Hematopoietic multipotent progenitor cell treated with erythropoietin and hydrocortisone succinate and interleukin-3 and kit ligand, for 4 days (in vitro differentiated cells): Measurements from ENCODE around the gene TMEM259.

Source experiments
- DNase-seq: peaks from one replicate; pipeline ENCODE4 v3.0.0-alpha.2; 2015

The TMEM259 gene

DNA sequence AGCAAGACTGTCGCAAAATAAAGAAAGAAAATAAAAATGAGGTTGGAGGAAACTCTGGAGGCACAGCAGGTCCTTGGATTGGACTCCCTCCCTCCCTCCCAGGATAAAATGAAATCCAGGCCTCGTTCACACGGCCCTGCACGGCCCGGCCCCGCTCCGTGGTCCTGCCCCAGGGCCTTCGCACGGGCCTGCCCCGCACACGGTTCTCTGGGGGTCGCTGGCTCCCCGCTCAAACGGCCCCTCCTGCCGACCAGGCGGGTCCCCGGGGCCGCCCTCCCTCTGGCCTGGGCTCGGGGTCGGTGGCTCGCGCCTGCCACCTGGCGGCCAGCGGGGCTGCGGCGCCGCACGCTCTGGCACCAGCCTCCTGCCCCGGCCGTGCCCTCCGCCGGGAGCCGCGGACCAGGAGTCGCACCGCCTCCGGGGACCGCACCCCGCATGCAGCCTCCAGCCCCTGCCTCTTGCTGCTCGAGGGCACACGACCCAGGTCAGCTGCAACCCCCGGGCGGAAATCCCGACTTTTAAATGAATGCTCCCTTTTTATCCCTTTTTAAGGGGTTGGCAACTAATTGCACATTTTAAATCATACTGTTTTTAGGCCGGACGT, 38.3 kb downstream of the TMEM259 start:
- DNase-seq = peak; percentile 82

DNA sequence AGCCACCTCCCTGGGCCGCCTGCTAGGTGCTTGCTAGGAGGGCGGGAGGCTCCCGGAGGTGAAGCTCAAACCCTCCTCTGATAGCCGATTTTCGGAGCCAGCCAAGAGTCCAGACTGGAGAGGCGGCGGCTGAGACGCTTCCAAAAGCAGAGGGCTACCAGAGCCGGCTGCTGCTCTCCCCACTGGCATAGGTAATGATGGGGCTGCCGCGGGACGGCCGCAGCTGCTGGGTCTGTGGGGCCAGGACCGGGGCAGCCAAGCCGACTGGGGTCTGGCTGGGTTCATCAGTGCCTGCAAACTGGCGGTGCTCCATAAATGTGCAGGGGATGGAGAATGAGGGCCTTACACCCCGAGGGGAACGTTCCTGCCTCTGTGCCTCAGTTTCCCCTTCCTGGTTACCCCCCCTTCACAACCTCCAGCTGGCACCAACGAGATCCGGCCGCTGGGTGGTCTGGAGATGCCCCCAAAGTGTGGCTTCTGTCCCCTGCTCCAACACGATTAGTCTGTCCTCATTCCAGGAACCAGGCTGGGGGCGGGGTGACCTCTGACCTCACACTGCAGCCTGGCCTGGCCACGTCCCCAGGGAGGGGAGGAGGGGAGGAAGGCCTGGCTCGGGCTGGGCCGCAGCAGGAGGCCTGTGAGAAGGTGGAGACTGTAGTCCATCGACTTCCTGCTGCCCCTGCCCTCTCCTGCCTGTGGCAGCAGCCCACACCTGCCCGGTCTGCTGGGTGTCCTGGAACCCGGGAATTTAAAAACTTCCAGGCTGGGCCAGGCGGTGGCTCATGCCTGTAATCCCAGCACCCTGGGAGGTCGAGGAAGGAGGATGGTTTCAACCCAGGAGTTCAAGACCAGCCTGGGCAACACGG, 40.6 kb downstream of the TMEM259 start:
- DNase-seq = no peak

DNA sequence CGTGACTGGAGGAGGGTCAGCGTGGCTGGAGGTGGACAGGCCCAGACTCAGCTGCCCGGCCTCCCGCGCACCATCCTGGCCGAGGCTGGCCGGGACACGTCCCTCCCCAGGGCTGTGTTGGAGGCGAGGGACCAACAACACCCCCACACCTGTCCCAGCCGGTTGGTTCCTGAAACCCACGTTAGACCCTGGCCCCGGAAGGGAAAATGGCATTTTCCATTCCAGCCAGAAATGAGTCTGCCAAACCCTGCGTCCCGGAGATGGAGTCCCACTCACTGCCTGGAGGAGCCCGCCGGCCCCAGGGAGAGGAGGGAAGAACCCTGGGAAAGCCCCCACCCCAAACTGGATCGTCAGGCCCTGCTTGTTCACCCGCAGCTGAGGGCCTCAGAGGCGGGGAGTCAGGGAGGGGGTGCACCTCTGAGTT, 41.6 kb downstream of the TMEM259 start:
- DNase-seq = no peak

DNA sequence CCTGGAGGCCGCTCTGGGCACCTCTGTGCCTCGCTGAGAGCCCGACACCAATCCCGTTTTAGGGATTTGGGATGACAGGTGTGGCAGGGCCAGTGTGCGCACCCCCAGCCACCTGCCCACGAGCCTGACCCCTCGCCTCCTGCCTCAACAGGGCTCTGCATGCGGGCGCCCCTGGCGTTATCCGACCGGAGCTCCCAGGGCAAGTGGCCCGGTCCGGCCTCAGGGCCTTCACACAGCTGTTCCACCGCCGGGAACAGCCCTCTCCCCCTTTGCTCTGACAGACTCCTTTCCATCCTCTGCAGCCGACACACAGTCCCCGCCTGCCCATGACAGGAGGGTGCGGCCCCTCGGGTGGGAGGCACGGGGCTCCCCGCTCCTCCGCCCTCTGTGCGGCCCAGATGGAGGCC, 43.9 kb downstream of the TMEM259 start:
- no peak for DNase-seq

DNA sequence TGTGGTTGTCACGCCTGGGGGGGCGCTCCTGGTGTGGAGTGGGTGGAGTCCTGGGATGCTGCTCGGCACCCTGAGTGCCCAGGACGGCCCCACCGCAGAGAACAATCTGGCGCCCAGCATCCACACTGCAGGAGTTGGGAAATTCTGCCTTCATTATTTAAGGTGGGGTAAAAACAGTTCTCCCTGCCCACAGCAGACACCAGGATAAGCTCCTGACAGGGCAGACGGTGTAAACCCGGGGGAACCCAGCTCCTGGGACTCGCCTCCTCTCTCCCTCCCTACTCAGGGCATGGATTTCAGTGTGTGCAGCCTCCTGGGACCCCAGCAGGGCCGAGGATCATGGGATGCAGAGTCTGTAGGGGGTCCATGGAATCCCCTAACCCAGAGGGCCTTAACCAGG, 44.4 kb downstream of the TMEM259 start:
- DNase-seq = no peak

DNA sequence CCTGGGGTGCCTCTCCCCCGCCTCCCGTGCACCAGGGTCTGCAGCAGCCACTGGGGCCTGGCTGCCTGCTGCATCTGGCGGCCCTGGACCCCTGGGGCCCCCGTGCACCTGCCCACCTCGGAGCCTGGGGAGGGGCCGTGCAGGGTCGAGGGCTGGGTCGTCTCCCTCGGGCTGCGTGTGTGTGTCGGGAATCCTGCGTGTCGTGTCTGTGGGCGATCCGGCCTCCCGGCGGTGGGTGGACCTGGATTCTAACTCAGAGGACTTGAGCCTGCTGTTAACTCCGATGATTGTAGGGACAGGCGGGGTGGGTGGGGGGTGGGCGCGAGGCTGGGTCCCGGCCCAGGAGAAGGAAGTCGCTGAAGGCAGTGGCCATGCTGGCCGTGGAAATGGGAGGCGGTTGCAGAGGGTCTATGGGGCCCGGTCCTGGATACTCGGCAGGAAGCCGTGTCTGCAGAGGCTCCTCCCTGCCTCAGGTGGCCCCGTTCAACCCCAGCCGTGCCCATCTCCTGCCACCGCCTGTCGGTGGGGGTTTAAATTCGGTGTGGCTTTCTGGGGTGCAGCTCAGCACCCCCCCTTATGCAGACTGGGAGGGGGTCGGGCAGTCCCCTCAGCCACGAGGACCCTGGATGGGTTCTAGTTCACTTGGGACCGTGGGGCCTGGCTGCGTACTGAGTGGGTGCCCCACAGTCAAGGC, 46.2 kb downstream of the TMEM259 start:
- DNase-seq = no peak

DNA sequence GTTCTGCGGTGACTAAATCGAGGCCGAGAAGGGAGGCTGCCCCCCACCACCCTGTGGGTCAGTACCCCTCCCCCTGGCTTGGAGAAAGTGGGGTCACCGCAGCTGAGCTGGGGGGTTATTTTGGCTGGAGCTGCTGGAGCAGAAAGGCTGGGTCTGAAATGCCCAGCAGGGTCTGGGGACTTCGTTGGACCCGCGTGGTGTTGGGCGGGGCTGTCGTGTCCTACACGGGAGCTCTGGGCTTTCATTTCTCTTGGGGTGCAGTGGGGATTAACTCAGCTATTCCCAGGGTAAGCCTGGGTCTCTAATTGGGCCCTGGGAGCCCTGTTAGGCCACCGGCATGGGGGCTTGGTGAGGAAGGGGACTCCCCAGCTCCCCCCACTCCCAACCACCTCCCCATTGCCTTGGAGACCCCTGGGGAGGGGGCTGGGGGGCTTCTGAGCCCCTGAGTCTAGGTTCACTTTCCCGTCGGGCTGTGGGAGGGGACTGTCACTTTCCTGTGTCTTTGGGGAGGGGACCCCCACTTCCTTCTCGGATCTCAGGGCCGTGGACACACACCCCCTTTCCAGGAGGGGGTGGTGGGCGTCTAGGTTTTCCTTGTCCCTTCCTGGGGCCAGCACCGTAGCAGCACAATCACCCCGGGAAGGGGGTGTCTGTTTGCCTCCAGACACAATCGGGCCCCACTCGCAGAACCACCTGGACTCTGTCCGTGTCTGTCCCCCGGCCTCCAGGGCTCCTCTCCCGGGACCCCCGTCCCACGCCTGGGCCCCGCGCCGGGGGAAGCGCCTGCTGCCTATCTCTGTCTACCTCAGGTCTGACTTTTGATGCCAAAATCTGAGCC, 47.0 kb downstream of the TMEM259 start:
- DNase-seq = no peak

DNA sequence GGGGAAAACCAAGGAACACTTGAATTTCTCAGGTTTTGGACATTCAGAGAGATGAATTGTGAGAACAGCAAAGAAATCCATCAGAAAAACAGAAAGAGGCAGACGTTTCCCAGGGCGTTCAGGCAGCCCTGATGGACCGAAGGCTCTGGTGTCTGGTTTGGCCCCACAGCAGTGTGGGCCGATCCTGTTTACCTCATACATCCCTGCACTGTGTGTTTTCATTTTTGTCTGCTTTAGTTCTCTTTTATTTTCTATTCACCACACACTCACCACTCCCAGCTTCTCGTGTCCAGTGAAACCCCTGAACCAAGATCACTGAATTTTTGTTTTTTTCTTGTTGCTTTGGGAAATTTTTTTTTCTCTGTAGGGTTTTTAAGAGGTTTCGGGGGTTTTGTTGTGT, 48.6 kb downstream of the TMEM259 start:
- DNase-seq = no peak

DNA sequence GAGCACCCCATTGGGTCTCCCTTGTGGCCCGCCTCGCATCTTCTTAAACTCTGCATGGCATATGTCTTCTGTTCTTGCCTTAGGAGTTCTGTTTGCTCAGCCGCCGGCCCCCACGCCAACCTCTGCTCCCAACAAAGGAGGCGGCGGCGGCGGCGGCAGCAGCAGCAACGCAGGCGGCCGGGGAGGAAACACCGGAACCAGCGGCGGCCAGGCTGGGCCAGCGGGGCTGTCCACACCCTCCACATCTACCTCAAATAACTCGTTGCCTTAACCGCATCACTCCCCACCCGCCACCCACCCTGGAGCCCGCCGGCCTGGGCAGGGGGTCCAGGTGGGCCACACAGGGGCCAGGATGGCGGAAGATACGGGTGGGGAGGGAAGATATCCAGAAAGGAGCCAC, 49.1 kb downstream of the TMEM259 start:
- no peak for DNase-seq

DNA sequence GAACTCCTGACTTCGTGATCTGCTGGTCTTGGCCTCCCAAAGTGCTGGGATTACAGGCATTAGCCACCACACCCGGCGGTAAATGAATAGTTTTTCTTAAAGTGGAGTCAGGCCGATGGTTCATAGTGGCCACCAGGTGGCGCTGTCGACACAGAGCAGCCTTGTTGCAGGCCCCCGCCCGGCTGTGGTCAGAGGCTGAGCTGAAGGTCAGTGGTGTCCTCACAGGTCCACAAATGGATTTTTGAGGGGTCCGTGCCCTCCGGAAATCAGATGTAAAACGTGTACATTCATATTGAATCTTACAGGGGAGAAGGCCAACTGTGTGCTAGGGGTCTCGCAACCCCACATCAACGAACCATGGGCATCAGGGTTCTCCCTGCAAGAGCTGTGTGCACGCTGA, 50.2 kb downstream of the TMEM259 start:
- no peak for DNase-seq

DNA sequence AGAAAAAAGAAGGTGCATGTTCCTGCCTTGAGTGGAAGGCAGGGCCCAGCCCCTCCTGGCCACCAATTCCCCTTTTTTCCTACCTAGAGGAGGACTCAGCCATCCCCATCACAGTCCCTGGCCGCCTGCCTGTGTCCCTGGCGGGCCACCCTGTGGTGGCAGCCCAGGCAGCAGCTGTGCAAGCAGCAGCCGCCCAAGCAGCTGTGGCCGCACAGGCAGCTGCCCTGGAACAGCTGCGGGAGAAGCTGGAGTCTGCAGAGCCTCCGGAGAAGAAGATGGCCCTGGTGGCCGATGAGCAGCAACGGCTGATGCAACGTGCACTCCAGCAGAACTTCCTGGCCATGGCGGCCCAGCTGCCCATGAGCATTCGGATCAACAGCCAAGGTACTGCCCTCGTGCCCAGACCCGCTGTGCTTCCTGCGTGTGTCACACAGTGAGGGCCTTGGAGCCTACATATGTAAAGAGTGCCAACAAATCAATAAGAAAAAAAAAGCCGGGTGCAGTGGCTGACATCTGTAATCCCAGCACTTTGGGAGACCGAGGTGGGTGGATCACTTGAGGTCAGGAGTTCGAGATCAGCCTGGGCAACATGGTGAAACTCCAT, 54.3 kb downstream of the TMEM259 start:
- no peak for DNase-seq

DNA sequence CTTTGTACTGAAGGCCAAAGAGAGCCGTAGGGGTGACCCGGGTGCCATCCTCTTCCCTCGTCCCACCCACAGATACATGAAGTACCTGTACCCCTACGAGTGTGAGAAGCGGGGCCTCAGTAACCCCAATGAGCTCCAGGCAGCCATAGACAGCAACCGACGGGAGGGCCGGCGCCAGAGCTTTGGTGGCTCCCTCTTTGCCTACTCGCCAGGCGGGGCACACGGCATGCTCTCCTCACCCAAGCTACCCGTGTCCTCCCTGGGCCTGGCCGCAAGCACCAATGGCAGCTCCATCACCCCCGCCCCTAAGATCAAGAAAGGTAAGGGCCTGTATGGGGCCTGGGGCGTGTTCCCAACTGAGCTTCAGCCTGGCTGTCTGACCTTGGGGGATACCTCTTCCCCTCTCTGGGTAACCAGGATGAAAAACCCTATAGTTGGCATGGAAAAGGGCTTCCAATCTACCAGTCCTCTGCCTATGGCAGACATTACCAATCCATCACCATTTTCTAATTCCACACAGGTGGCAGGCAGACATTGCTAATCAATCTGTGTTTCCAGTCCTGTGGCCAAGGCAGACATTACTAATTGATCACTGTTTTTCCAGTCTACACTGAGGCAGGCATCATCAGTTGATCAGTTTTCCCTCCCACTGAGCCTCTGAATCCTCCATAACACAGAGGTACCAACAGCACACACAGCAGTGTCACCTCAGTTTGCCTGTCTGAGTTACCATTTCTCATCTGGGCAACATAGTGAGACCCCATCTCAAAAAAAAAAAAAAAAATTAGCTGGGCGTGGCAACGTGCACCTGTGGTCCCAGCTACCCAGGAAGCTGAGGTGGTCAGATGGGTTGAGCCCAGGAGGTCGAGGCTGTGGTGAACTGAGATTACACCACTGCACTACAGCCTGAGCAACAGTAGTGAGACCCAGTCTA, 55.9 kb downstream of the TMEM259 start:
- no peak for DNase-seq

DNA sequence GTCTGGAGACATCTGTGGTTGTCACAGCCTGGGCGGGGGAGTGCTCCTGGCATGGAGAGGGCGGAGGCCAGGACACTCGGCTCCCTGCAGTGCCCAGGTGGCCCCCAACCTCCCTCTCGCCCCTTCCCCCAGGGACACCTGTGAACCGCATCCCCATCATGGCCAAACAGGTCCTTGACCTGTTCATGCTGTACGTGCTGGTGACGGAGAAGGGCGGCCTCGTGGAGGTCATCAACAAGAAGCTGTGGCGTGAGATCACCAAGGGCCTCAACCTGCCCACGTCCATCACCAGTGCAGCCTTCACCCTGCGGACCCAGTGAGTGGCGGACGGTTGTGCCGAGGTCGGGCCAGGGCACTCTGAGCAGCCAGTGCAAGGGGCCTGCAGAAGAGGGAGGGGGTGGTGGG, 56.8 kb downstream of the TMEM259 start:
- no peak for DNase-seq

DNA sequence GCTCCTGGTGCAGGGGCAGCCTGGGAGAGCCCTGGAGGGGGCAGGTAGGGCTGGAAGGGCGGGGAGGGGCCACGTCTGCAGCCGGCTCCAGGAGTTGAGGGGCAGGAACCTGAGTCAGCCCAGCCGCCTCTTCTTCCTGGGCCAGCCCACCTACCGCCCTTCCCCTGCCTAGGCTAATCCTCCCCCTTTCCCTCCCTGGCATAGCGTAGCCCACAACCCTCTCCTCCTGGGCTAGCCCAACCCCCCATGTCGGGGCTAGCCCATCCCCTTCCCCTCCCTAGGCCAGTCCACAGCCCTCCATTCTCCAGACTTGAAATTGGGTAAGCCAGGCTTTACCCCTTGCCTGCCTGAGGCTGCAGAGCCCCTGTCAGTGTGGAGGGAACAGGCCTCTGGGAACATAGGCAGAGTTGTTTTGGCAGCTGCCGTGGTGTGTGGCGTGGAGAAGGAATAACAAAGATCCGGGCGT, 57.4 kb downstream of the TMEM259 start:
- DNase-seq = no peak

DNA sequence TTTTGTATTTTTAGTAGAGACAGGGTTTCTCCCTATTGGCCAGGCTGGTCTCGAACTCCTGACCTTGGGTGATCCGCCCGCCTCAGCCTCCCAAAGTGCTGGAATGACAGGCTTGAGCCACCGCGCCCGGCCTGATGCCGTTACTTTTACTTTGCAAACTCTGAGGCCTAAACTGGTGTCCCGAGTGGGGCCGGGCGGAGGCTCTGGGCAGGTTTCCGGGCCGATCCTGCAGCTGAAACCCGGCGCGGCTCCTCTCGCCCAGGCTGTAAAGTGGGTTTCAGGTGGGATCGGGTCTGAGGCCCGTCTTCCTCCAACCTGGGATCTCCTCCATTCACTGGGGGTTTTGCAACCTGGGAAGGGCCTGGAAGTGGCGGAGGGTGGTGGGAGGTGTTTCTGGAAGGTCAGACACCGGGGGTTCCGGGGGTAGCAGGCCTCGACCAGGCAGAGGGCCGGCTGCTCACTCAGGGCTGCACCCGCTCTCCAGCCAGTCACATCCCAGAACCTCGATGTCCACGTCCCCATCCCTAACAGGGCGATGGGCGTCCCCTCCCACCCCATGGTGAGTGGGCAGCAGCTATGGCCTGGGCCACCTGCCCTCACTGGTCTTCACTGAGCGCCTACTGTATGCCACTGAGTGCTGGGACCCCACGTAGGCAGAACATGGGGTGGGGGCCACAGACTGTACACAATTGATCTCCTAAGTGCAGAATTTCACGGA, 58.1 kb downstream of the TMEM259 start:
- no peak for DNase-seq

DNA sequence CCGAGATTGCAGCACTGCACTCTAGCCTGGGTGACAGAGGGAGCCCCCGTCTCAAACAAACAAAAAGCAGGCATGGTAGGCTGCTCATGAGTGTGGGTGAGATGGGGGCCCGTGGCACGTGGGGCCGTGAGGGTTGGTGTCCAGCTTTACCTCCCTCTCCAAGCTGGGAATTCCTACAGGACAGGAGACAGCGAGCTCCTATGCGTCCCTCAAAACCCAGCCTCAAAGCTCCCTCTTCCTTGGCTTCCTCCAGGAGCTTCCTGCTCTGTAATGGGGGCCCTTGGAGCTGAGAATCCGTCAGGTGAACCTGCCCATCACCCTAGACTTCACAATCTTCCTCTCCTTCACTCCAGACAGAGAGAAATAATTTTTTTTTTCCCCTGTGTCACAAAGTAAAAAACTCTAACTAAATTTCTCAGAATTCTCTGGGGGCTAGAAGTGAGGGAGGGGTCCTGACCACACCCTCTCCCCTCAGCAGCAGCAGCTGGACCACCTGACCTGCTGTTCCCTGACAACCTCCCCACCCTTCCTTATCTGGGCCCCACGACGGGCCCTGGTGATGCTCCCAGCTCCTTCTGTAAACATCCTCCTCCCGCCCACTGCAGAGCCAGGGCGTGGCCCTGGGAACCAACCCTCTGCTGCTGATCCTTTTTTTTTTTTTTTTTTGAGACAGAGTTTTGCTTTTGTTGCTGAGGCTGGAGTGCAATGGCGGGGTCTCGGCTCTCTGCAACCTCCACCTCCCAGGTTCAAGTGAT, 58.9 kb downstream of the TMEM259 start:
- peak; percentile 93 for DNase-seq

DNA sequence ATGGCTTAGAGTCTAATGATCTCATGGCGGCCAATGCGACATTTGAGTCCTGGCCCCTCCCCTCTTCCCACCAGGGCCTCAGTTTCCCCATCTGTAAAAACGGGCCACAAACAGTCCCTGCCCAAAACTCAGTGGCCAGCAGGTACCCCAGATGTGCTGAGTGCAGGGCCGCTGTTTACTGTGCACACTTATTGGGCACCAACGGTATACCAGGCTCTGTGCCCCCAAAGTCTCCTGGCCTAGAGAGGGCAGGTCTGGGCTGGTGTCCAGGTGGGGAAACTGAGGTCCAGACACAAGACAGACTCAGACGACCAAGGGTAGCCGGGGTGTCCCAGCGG, 60.4 kb downstream of the TMEM259 start:
- DNase-seq = no peak

DNA sequence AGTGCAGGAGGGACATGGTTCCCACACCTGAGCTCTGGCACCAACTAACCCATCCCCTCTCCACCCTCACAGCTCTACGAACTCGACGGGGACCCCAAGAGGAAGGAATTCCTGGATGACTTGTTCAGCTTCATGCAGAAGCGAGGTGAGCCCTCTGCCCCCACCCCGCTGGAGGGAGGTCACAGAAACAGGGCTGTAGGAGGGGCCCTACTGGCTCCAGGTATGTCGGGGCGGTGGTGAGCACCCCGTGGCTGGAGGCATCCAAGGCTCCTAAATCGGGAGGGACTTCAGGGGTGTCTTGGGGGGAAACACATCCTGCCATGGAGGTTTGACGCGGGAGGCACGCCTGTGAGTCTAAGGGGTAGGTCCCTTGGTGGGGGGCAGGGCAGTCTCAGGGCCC, 60.9 kb downstream of the TMEM259 start:
- DNase-seq = no peak
